SK-N-SH (cell line): Measurements from ENCODE around the gene SH2D3C. TPM values are rescaled to one million over a fixed set of nuclear protein-coding genes. Genes with fewer than 3 reads are reported as not detected.

Experiments used
- CTCF ChIA-PET: fragments of 300-600, 350-600 bp; formaldehyde crosslinking; extraction: SDS; loops from one replicate; lab custom pipeline; 2021; lab: Yijun Ruan, JAX
- POLR2A ChIA-PET: fragments of 350-600 bp; sonication (Branson Sonifier 250); formaldehyde crosslinking; extraction: SDS; loops from one replicate; lab custom pipeline; 2020; ENCODE audit warnings: antibody characterized with exemption, inconsistent platforms; lab: Yijun Ruan, JAX
- DNase-seq: peaks from one replicate; pipeline ENCODE4 v3.0.0; 2012
- H2AFZ ChIP-seq: fragments of 200-600 bp; sonication (generic); 2 replicates; pipeline ENCODE4 v1.8.1; 2016; ENCODE audit warnings: antibody characterized with exemption, mild to moderate bottlenecking, low read depth
- H3F3A ChIP-seq: fragments of 200-600 bp; sonication (generic); replicated peaks from 2 replicates; pipeline ENCODE3; 2016; ENCODE audit warnings: antibody characterized with exemption, mild to moderate bottlenecking; ENCODE audit not compliant: insufficient read depth
- H3K27ac ChIP-seq, 2 experiments: fragments of 200-500 bp in 1 of 2; fragments of 200-600 bp in 1 of 2; sonication (Bioruptor generic) in 1 of 2; sonication (generic), shearing (Covaris generic) in 1 of 2; 2 replicates each; pipeline versions ENCODE4 v1.5.1 to v1.6.1; 2014 to 2016; ENCODE audit warnings: low read depth in 2 of 2, inconsistent platforms in 1 of 2, low read length in 1 of 2, mild to moderate bottlenecking in 1 of 2, mixed read lengths in 1 of 2
- H3K27me3 ChIP-seq: fragments of 200-600 bp; sonication (generic), shearing (Covaris generic); 2 replicates; pipeline ENCODE4 v1.6.1; 2016; ENCODE audit warnings: mixed run types; ENCODE audit not compliant: insufficient read depth
- H3K36me3 ChIP-seq, 2 experiments: fragments of 200-500 bp in 1 of 2; fragments of 200-600 bp in 1 of 2; sonication (Bioruptor generic) in 1 of 2; sonication (generic) in 1 of 2; replicated peaks in 1 of 2; 2 replicates each; pipeline versions ENCODE3 to v1.5.1; 2014 to 2016; ENCODE audit warnings: low read length in 1 of 2, mild to moderate bottlenecking in 1 of 2; ENCODE audit not compliant: insufficient read depth in 2 of 2, control insufficient read depth in 1 of 2
- H3K4me1 ChIP-seq, 2 experiments: fragments of 200-500 bp in 1 of 2; fragments of 200-600 bp in 1 of 2; sonication (Bioruptor generic) in 1 of 2; sonication (generic), shearing (Covaris generic) in 1 of 2; 2 replicates each; pipeline versions ENCODE4 v1.5.1 to v1.6.1; 2014 to 2016; ENCODE audit warnings: low read depth in 1 of 2, low read length in 1 of 2, mixed run types in 1 of 2; ENCODE audit not compliant: insufficient read depth in 2 of 2, control insufficient read depth in 1 of 2
- H3K4me2 ChIP-seq: fragments of 200-600 bp; sonication (generic), shearing (Covaris generic); 2 replicates; pipeline ENCODE4 v1.6.1; 2017; ENCODE audit warnings: mixed run types
- H3K4me3 ChIP-seq, 2 experiments: fragments of 200-500 bp in 1 of 2; fragments of 200-600 bp in 1 of 2; sonication (Bioruptor generic) in 1 of 2; sonication (generic), shearing (Covaris generic) in 1 of 2; 2 replicates each; pipeline versions ENCODE4 v1.5.1 to v1.8.1; 2014 to 2016; ENCODE audit warnings: low read depth in 2 of 2, inconsistent platforms in 1 of 2, low read length in 1 of 2, mild to moderate bottlenecking in 1 of 2, mixed read lengths in 1 of 2, moderate library complexity in 1 of 2
- H3K79me2 ChIP-seq: fragments of 200-600 bp; sonication (generic); 2 replicates; pipeline ENCODE4 v1.8.1; 2017; ENCODE audit warnings: mild to moderate bottlenecking; ENCODE audit not compliant: insufficient read depth
- H3K9ac ChIP-seq: fragments of 200-600 bp; sonication (generic); 2 replicates; pipeline ENCODE4 v1.6.1; 2017; ENCODE audit warnings: mixed run types
- H3K9me2 ChIP-seq: fragments of 200-600 bp; sonication (generic); 2 replicates; pipeline ENCODE4 v1.6.1; 2017; ENCODE audit warnings: mixed run types
- H3K9me3 ChIP-seq: fragments of 200-600 bp; sonication (generic); 2 replicates; pipeline ENCODE4 v1.6.1; 2017; ENCODE audit warnings: mixed run types, mild to moderate bottlenecking, moderate library complexity
- H4K20me1 ChIP-seq: fragments of 200-600 bp; sonication (generic); 2 replicates; pipeline ENCODE4 v1.6.1; 2017; ENCODE audit warnings: mild to moderate bottlenecking, mixed run types; ENCODE audit not compliant: insufficient read depth
- CHD2 ChIP-seq: fragments of 150-350 bp; IDR thresholded peaks from 2 replicates; pipeline ENCODE4 v1.6.1; 2018; ENCODE audit warnings: low read length; ENCODE audit not compliant: partially characterized antibody
- ELF1 ChIP-seq: IDR thresholded peaks from 2 replicates; pipeline ENCODE4 v1.4.0; 2012
- FOSL2 ChIP-seq: IDR thresholded peaks from 2 replicates; pipeline ENCODE4 v1.4.0; 2012; ENCODE audit warnings: low read depth, mild to moderate bottlenecking, moderate library complexity, borderline replicate concordance
- FOXJ3 ChIP-seq: sonication (generic); formaldehyde crosslinking; IDR thresholded peaks from 2 replicates; pipeline ENCODE4 v1.5.1; 2020; ENCODE audit warnings: mild to moderate bottlenecking, missing genetic modification reagents
- IRF3 ChIP-seq: fragments of 150-350 bp; IDR thresholded peaks from 2 replicates; pipeline ENCODE4 v1.6.1; 2016; ENCODE audit warnings: mild to moderate bottlenecking, low read depth, low read length
- MAX ChIP-seq: IDR thresholded peaks from 2 replicates; pipeline ENCODE4 v1.4.0; 2012; ENCODE audit warnings: low read depth
- MXI1 ChIP-seq: IDR thresholded peaks from 2 replicates; pipeline ENCODE4 v1.6.1; 2012; ENCODE audit warnings: mild to moderate bottlenecking, low read depth, low read length, improper control_type of control experiment
- NFIC ChIP-seq: IDR thresholded peaks from 2 replicates; pipeline ENCODE4 v1.4.0; 2012; ENCODE audit warnings: borderline replicate concordance
- RCOR1 ChIP-seq: fragments of 150-350 bp; IDR thresholded peaks from 2 replicates; pipeline ENCODE4 v1.6.1; 2017; ENCODE audit warnings: antibody characterized with exemption, low read length
- RFX5 ChIP-seq: IDR thresholded peaks from 2 replicates; pipeline ENCODE4 v1.6.1; 2012; ENCODE audit warnings: mild to moderate bottlenecking, improper control_type of control experiment, low read length
- SIN3A ChIP-seq: IDR thresholded peaks from 2 replicates; pipeline ENCODE4 v1.6.1; 2012; ENCODE audit warnings: low read depth, mild to moderate bottlenecking, low read length, moderate library complexity, borderline replicate concordance
- SMC3 ChIP-seq: IDR thresholded peaks from 2 replicates; pipeline ENCODE4 v1.6.1; 2012; ENCODE audit warnings: low read depth, low read length, improper control_type of control experiment
- TCF12 ChIP-seq: IDR thresholded peaks from 2 replicates; pipeline ENCODE4 v1.4.0; 2012
- TEAD4 ChIP-seq: IDR thresholded peaks from 2 replicates; pipeline ENCODE4 v1.4.0; 2012; ENCODE audit warnings: mild to moderate bottlenecking, borderline replicate concordance; ENCODE audit not compliant: insufficient read depth
- USF1 ChIP-seq: IDR thresholded peaks from 2 replicates; pipeline ENCODE4 v1.4.0; 2012; ENCODE audit warnings: low read depth, borderline replicate concordance
- WGBS: methylation state at CpG from one replicate; pipeline ENCODE4 v1.1.6; 2017; ENCODE audit warnings: low lambda C conversion rate; 5-methylcytosine and 5-hydroxymethylcytosine counted together
- polyA plus RNA-seq, 3 experiments: library from polyadenylated mRNA; depleted of rRNA; stranded (reverse); fragments of >200 nt; gene quantifications; 2 replicates each; pipeline ENCODE4 v1.2.3, GENCODE V29; 2012
- TF ChIP-seq, protein P1 (sequence below): fragments of 200-600 bp; sonication (generic); IDR thresholded peaks from 2 replicates; pipeline ENCODE4 v1.6.1; 2017; ENCODE audit warnings: antibody characterized with exemption, mild to moderate bottlenecking, moderate library complexity

The SH2D3C gene
- polyA plus RNA-seq, 1 of the 3 experiments (the other 2 are of a cell fraction): 0.15 TPM

DNA sequence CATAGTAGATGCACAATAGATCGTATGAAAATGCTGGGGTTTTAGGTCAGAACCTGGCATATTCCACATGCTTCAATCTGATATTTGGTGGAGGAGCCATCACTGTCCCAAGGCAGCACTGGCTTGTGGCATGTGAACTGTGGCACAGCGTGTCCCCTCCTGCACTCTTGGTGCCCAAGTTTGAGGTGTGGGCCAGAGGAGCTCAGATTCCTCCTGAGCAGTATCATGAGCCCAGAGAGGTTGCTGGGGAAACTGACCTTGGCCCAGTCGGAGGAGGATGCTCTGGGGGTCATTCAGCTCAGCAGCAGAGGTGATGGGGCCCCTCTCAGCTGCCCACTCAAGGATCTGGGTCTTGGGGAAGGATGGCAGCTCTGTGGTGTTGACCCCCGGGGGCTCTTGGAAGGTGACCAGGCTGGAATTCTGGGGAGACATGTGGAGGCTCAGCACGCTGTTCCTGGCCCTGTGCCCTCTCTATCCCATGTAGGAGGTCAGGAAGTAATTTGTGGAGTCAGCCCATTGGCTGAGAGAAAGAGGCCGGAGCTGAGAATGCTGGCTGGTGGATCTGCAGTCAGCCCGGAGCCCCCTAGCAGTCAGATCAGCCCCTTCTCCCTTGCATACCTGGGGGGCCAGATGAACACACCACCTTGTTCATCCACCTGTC, 47.9 kb upstream of the SH2D3C start:
- H3K79me2 ChIP-seq: no peaks in the 10 kb centered on the region
- peaks cover 5 to 13% of the 10 kb centered on the region in 2 experiments for H3K36me3 ChIP-seq
- no peaks in the 10 kb centered on the region for H4K20me1 ChIP-seq
- no peak overlapping the region for H3K9ac ChIP-seq
- no peaks in the 10 kb centered on the region for H3K9me2 ChIP-seq
- ChIA-PET CTCF (interaction anchor here (0.7 to 2.4 kb wide), 6 partner anchors 9 to 44 kb away, joined by 3 to 11 read pairs (median 4); no protein-coding TSS in a partner anchor), POLR2A (interaction anchor here (0.8 kb wide), 1 partner anchor 11 kb away, joined by 3 read pairs; no protein-coding TSS in a partner anchor)
- H3K4me3 ChIP-seq: no peak overlapping the region
- H2AFZ ChIP-seq: no peak overlapping the region
- no peak overlapping the region for H3K27ac ChIP-seq
- TF ChIP-seq RFX5 (no peak), TEAD4 (no peak), SIN3A (no peak), NFIC (no peak), MXI1 (no peak), FOXJ3 (CRISPR knock-in tag) (no peak), RCOR1 (no peak), ELF1 (no peak), TCF12 (no peak), CHD2 (no peak), IRF3 (no peak), SMC3 (no peak)
- peaks cover 0 to 4% of the 10 kb centered on the region in 2 experiments; a peak in 1 of 4 replicates for H3K4me1 ChIP-seq
- peaks cover 13% of the 10 kb centered on the region for H3F3A ChIP-seq
- no peaks in the 10 kb centered on the region for H3K9me3 ChIP-seq
- no peaks in the 10 kb centered on the region for H3K27me3 ChIP-seq
- DNase-seq: no peak
- no peak overlapping the region for H3K4me2 ChIP-seq
- WGBS: 93% methylated on average over 4 of the region's 7 CpGs

GRCh38 chr9:127825319-127826051, 47.0 kb upstream of the SH2D3C start:
- peaks cover 0 to 4% of the 10 kb centered on the region in 2 experiments; a peak in 1 of 4 replicates for H3K4me1 ChIP-seq
- no peaks in the 10 kb centered on the region for H3K9me2 ChIP-seq
- TF ChIP-seq, protein P1, sequence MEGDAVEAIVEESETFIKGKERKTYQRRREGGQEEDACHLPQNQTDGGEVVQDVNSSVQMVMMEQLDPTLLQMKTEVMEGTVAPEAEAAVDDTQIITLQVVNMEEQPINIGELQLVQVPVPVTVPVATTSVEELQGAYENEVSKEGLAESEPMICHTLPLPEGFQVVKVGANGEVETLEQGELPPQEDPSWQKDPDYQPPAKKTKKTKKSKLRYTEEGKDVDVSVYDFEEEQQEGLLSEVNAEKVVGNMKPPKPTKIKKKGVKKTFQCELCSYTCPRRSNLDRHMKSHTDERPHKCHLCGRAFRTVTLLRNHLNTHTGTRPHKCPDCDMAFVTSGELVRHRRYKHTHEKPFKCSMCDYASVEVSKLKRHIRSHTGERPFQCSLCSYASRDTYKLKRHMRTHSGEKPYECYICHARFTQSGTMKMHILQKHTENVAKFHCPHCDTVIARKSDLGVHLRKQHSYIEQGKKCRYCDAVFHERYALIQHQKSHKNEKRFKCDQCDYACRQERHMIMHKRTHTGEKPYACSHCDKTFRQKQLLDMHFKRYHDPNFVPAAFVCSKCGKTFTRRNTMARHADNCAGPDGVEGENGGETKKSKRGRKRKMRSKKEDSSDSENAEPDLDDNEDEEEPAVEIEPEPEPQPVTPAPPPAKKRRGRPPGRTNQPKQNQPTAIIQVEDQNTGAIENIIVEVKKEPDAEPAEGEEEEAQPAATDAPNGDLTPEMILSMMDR: peak; percentile 37; the same call in 1 of the 2 replicates
- TF ChIP-seq USF1: no peak
- TF ChIP-seq FOSL2: no peak
- TF ChIP-seq SMC3: 0 out of 2 replicates have a peak, but pooled peaks have one; percentile 4
- TF ChIP-seq MAX: no peak
- H3K9me3 ChIP-seq: no peaks in the 10 kb centered on the region
- no peak overlapping the region for H2AFZ ChIP-seq
- no peak overlapping the region for H3K4me2 ChIP-seq
- WGBS: 92% methylated on average over 22 of the region's 42 CpGs
- peaks cover 6 to 13% of the 10 kb centered on the region in 2 experiments for H3K36me3 ChIP-seq
- no peak overlapping the region for H3K9ac ChIP-seq
- H3K27ac ChIP-seq: no peak overlapping the region; a peak in 1 of 4 replicates
- no peaks in the 10 kb centered on the region for H3K27me3 ChIP-seq
- ChIA-PET POLR2A (interaction anchor here (0.6 kb wide), 1 partner anchor 25 kb away, joined by 3 read pairs; no protein-coding TSS in a partner anchor), CTCF (interaction anchor here (0.9 to 2.4 kb wide), 6 partner anchors 12 to 68 kb away, joined by 3 to 11 read pairs (median 3); partner anchors contain the start of gene CDK9)
- H3K79me2 ChIP-seq: no peaks in the 10 kb centered on the region
- peaks cover 13% of the 10 kb centered on the region for H3F3A ChIP-seq
- no peak overlapping the region for H3K4me3 ChIP-seq
- H4K20me1 ChIP-seq: no peaks in the 10 kb centered on the region
- DNase-seq: peak; percentile 80
